Heart left ventricle (tissue), 16 donors: Measurements from ENCODE around the gene HOXB3. TPM values are rescaled to one million over a fixed set of nuclear protein-coding genes. Genes with fewer than 3 reads are reported as not detected.

Source experiments
- ATAC-seq, 4 donors: fragments of 200-7000 bp; cut with Tn5 transposase; one replicate each; pipeline ENCODE4 v1.9.1; 2020 to 2022; ENCODE audit warnings: moderate library complexity in 4 of 4, mild to moderate bottlenecking in 3 of 4, moderate number of reproducible peaks in 1 of 4
- DNase-seq, 5 donors: peaks; one replicate each; pipeline ENCODE4 v3.0.0-alpha.2; 2020
- H3K27ac ChIP-seq, 12 donors: fragments of 200-600 bp; sonication (generic) in 4 of 12; one replicate each; pipeline versions ENCODE4 v1.5.0 to v1.8.0; 2016 to 2022; ENCODE audit warnings: mild to moderate bottlenecking in 2 of 12
- H3K27me3 ChIP-seq, 9 donors: fragments of 200-600 bp; sonication (generic) in 2 of 9; one replicate each; pipeline versions ENCODE4 v1.5.1 to v1.8.0; 2016 to 2022; ENCODE audit warnings: mild to moderate bottlenecking in 3 of 9
- H3K36me3 ChIP-seq, 9 donors: fragments of 200-600 bp; sonication (generic) in 2 of 9; one replicate each; pipeline versions ENCODE4 v1.5.0 to v1.8.0; 2018 to 2022; ENCODE audit warnings: mild to moderate bottlenecking in 2 of 9
- H3K4me1 ChIP-seq, 12 donors: fragments of 200-600 bp; sonication (generic) in 4 of 12; one replicate each; pipeline versions ENCODE4 v1.5.0 to v1.8.0; 2016 to 2022; ENCODE audit warnings: mild to moderate bottlenecking in 3 of 12
- H3K4me3 ChIP-seq, 12 donors: fragments of 200-600 bp; sonication (generic) in 4 of 12; one replicate each; pipeline versions ENCODE4 v1.5.0 to v1.8.0; 2017 to 2022; ENCODE audit warnings: mild to moderate bottlenecking in 9 of 12, moderate library complexity in 4 of 12
- H3K9me3 ChIP-seq, 12 donors: fragments of 200-600 bp; sonication (generic) in 4 of 12; one replicate each; pipeline versions ENCODE4 v1.5.0 to v1.8.0; 2016 to 2022; ENCODE audit warnings: mild to moderate bottlenecking in 1 of 12
- POLR2A ChIP-seq, 2 donors: fragments of 450-650 bp; IDR thresholded peaks; one replicate each; pipeline ENCODE4 v1.6.1; 2017; ENCODE audit warnings: antibody characterized with exemption in 2 of 2, mild to moderate bottlenecking in 2 of 2, moderate library complexity in 2 of 2
- WGBS, 4 donors: extraction: QIAGEN DNeasy Blood & Tissue Kit in 2 of 4; methylation state at CpG; one replicate each; pipeline versions ENCODE4 v1.1.5 to v1.1.7; 2013 to 2018; 5-methylcytosine and 5-hydroxymethylcytosine counted together
- intact Hi-C, 10 donors: fragments of 100-400 bp; cut with DNase I; formaldehyde crosslinking; loops; one replicate each; pipeline versions ENCODE4 v1.11.1 to v1.14.2; 2022
- polyA plus RNA-seq, 2 donors: library from polyadenylated mRNA; stranded (reverse); fragments of 200-250 nt; gene quantifications; one replicate each; pipeline ENCODE4 v1.2.3, GENCODE V29; 2013
- total RNA-seq, 9 donors: library from RNA; depleted of rRNA in 2 of 9; stranded (reverse); fragments of >200 nt in 2 of 9; fragmentation: NEBNext Ultra II Directional in 3 of 9; extraction: Animal tissue kit (Norgen Biotek cat#: 25700) in 3 of 9; gene quantifications; one replicate each; pipeline versions ENCODE4 v1.1.0 to v1.2.4, GENCODE V29; 2016 to 2023
- TF ChIP-seq, protein P1 (sequence below), 12 donors: fragments of 200-600 bp; sonication (generic) in 4 of 12; IDR thresholded peaks; one replicate each; pipeline versions ENCODE4 v1.5.0 to v1.8.0; 2018 to 2022; ENCODE audit warnings: antibody characterized with exemption in 12 of 12, mild to moderate bottlenecking in 5 of 12
- donor health status: ischemic (EF 13 %, LVEDD 7.1; RV severe dilation, severe dysfunction).
- donor health status: healthy with polysubstance abuse.
- donor health status: DM: no; HTN: yes; CAD: no.
- donor health status: DM: no; HTN: no; CAD: no.
- donor health status: ischemic (EF 25% LVEDD 6.9; RV normal size, moderate dysfunction).
- donor health status: ischemic (EF 25% LVEDD 5.7; RV mildly dilated, moderate dysfunction).
- donor health status: healthy.
- donor health status: DM: yes; HTN: yes; CAD: no.
- donor health status: ischemic (EF 35%, LVEDD 5.7; RV mildly dilated, moderate dysfunction).
- donor health status: nonischemic (EF 11% LVEDD 7.7; RV severe dilation, severe dysfunction).
- donor health status: DM: yes; HTN: yes; CAD: no.
- donor health status: PGD.
- donor health status: ischemic (EF 29% LVEDD 5.4; RV normal size, mild dysfunction).
- donor health status: nonischemic (EF 23%, LVEDD 6.1; RV moderate dilation, normal function).

HOXB3 gene
- total and polyA plus RNA-seq, 11 donors, result 0.11 to 5.5 (median 2.0) TPM

DNA sequence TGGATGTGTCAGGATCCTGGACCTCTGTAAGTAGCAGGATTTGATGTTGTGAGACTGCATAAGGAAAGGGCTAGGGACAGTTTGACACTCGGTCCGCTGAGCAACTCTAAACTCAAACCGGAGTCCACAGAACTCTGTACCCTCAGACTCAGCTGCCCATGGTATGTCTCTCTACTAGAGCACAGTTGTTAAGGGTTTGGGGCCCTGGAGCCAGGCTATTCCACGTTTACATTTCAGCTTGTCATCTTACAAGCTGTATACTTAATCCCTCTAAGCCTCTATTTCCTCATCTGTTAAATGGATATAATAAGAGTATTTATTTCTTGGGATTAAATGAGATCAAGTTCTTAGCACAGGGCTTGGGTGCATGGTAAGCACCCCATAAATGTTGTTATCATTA, 87.1 kb downstream of the HOXB3 start:
- ATAC-seq (no peak), DNase-seq (no peak)
- Histone ChIP-seq H3K27ac (no peak overlapping the region), H3K4me3 (no peak overlapping the region), H3K36me3 (no peaks in the 10 kb centered on the region), H3K4me1 (no peaks in the 10 kb centered on the region), H3K27me3 (peaks cover under 1 to 82% (median 34%) of the 10 kb centered on the region in 9 donors), H3K9me3 (no peaks in the 10 kb centered on the region)
- 73 to 84% (median 77%) methylated on average over 4 of the region's 4 CpGs for WGBS, 4 donors
- TF ChIP-seq, protein P1, sequence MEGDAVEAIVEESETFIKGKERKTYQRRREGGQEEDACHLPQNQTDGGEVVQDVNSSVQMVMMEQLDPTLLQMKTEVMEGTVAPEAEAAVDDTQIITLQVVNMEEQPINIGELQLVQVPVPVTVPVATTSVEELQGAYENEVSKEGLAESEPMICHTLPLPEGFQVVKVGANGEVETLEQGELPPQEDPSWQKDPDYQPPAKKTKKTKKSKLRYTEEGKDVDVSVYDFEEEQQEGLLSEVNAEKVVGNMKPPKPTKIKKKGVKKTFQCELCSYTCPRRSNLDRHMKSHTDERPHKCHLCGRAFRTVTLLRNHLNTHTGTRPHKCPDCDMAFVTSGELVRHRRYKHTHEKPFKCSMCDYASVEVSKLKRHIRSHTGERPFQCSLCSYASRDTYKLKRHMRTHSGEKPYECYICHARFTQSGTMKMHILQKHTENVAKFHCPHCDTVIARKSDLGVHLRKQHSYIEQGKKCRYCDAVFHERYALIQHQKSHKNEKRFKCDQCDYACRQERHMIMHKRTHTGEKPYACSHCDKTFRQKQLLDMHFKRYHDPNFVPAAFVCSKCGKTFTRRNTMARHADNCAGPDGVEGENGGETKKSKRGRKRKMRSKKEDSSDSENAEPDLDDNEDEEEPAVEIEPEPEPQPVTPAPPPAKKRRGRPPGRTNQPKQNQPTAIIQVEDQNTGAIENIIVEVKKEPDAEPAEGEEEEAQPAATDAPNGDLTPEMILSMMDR (IDR thresholded peaks at IDR 0.05), result no peak
- TF ChIP-seq POLR2A (IDR thresholded peaks at IDR 0.05), result no peak
- intact Hi-C loops, result no loop called here

DNA sequence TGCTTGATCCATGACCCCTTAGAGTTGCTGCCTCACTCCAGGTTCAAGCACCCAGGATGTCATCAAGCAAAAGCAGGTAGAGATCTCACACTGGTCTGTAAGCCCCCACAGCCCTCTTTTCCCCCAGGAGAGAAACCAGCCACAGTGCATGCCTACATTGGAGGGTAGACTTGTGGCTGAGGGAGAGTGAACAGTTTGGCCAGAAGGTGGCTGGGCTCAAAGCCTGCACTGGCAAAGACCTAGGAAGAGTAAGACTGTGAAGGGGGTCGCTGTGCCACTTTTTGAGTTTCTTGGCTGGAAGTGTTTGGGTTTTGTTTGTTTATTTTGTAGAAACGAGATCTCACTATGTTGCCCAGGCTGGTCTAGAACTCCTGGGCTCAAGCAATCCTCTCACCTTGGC, 87.7 kb downstream of the HOXB3 start:
- Histone ChIP-seq H3K4me1 (no peaks in the 10 kb centered on the region), H3K27me3 (peaks cover 6 to 85% (median 37%) of the 10 kb centered on the region in 9 donors), H3K36me3 (no peaks in the 10 kb centered on the region), H3K9me3 (no peaks in the 10 kb centered on the region), H3K4me3 (no peak overlapping the region), H3K27ac (no peak overlapping the region)
- TF ChIP-seq, protein P1 (IDR thresholded peaks at IDR 0.05), result no peak
- no peak for TF ChIP-seq POLR2A (IDR thresholded peaks at IDR 0.05)
- no peak for ATAC-seq
- intact Hi-C loops, result no loop called here
- 67 to 80% (median 76%) methylated on average over 2 of the region's 2 CpGs for whole genome bisulfite sequencing, 4 donors
- DNase-seq, result no peak

DNA sequence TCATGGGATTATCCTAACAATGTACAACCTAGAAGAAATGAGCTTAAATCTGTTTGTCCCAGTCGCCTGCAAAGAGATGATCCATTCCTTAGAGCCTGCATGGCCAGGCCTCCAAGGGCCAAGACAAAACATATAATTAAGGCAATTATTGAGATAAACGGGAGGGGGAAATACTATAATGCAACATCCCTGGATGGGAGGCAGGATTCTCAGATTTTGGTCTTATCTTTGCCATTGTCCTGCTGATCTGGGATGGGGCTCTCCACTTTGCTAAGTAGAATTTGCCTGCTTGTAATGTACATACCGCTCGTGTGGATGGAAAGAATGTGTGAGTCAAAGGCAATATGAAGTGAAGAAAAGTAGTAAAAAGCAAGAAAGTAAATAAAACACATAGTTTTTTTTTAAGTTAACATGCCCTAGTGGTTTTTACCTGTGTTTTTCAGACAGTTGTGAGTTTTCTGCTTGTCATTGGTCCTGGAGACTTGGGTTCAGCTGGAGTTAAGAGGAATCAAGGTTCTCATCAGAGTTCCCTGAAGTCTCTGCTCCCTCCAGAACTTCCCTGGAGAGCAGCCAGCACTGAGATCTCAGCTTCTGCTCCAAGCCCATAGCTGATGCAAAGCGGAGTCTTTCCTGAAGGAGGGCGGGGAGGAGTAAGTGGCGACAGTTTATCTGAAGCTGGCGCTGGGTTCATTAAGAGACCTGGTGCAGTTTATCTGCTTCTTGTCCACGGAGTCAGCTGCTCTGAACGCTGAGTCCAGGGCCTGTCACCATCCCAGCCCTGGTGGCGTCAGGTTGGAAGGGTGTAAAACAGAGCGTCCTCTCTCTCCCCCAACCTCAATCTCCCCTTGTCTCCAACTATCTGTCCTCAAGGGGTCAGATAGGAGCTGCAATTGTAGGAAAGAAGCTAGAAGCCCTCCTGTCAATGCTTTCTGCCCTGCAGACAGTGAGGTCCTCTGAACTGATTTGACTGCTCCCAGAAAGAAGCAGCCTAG, 89.3 kb downstream of the HOXB3 start:
- no peak overlapping the region for H3K4me3 ChIP-seq
- H3K9me3 ChIP-seq, result no peaks in the 10 kb centered on the region
- no peak for DNase-seq
- intact Hi-C loops, result no loop called here
- WGBS, 4 donors, result 41 to 48% (median 42%) methylated on average over 12 of the region's 12 CpGs
- H3K36me3 ChIP-seq, result no peaks in the 10 kb centered on the region
- ATAC-seq, result no peak
- no peak for TF ChIP-seq POLR2A (IDR thresholded peaks at IDR 0.05)
- TF ChIP-seq, protein P1 (IDR thresholded peaks at IDR 0.05), result peak in 1 of 12 donors; percentile 16
- H3K27me3 ChIP-seq, result peaks cover 6 to 95% (median 33%) of the 10 kb centered on the region in 9 donors
- H3K4me1 ChIP-seq, result no peaks in the 10 kb centered on the region
- peak overlapping the region in 1 of 12 donors; percentile 63 for H3K27ac ChIP-seq

DNA sequence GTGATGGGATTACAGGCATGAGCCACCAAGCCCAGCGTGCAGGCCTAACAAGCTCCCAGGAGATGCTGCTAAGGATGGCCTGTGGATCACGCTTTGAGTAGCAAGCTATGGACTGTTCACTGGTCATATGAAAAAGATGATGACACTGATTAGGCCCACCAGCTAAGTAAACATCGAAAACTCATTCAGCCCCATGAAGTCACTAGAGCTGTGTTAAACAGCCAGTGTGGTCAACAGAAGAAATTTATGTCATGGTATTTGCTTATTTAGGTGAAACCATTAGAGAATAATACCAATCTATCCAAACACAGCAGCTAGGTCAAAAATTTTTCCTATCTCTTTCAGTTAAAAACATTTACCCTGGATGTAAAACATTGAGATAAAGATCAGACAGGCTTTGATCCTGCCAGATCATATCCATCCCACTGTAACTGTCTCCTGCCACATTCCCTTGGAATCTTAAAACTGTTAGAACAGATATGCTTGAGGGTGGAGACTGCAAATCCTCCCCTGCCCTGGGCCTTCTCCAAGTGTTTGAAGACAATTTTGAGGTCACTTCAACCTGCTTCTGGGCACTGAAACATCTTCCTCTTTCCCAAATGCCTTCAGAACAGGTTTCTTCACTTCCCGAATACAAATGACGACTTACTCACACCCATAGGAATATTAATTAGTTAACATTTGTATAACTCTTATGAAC, 90.2 kb downstream of the HOXB3 start:
- H3K4me3 ChIP-seq, result no peak overlapping the region
- DNase-seq (no peak), ATAC-seq (no peak)
- H3K27ac ChIP-seq, result no peak overlapping the region
- H3K36me3 ChIP-seq, result no peaks in the 10 kb centered on the region
- no peak for TF ChIP-seq POLR2A (IDR thresholded peaks at IDR 0.05)
- TF ChIP-seq, protein P1 (IDR thresholded peaks at IDR 0.05), result no peak
- intact Hi-C loops, result no loop called here
- 91 to 92% (median 92%) methylated on average over 5 of the region's 5 CpGs for WGBS, 4 donors
- H3K4me1 ChIP-seq, result no peaks in the 10 kb centered on the region
- H3K9me3 ChIP-seq, result no peaks in the 10 kb centered on the region
- peaks cover 6 to 98% (median 33%) of the 10 kb centered on the region in 9 donors for H3K27me3 ChIP-seq
